CD4-positive, alpha-beta T cell (primary cell): ENCODE results near the gene HEATR3. TPM values are rescaled to one million over a fixed set of nuclear protein-coding genes. Genes with fewer than 3 reads are reported as not detected.

Experiments
- ATAC-seq: fragments of 200-7000 bp; cut with Tn5 transposase; one replicate; pipeline ENCODE4 v1.10.0; 2022; ENCODE audit warnings: mild to moderate bottlenecking; ENCODE audit not compliant: poor library complexity
- CTCF ChIA-PET: fragments of 350-600 bp; sonication (Branson Sonifier 250); formaldehyde crosslinking; loops from one replicate; lab custom pipeline; 2021; ENCODE audit warnings: antibody characterized with exemption, inconsistent platforms; lab: Charles Lee
- POLR2A ChIA-PET: fragments of 350-600 bp; sonication (Branson Sonifier 250); formaldehyde crosslinking; loops from one replicate; lab custom pipeline; 2021; ENCODE audit warnings: antibody characterized with exemption, inconsistent platforms; lab: Charles Lee
- DNase-seq, 14 experiments: peaks; one replicate each; pipeline ENCODE4 v3.0.0-alpha.2; 2013 to 2020; ENCODE audit warnings: mixed read lengths in 2 of 14
- H3K27ac ChIP-seq, 2 donors: one replicate each; pipeline versions ENCODE4 v1.5.1 to v1.7.0; 2013; ENCODE audit warnings: low read length in 2 of 2, low read depth in 1 of 2, mild to moderate bottlenecking in 1 of 2
- H3K27me3 ChIP-seq, 2 experiments: 1 replicate in 1 of 2; 2 replicates in 1 of 2; pipeline versions ENCODE4 v1.6.1 to v1.7.0; 2013; ENCODE audit warnings: low read length in 2 of 2, control low read depth in 1 of 2, mild to moderate bottlenecking in 1 of 2, moderate library complexity in 1 of 2; ENCODE audit not compliant: insufficient read depth in 2 of 2, control insufficient read depth in 1 of 2
- H3K36me3 ChIP-seq: one replicate; pipeline ENCODE4 v1.6.1; 2013; ENCODE audit warnings: low read length, control low read depth; ENCODE audit not compliant: insufficient read depth
- H3K4me1 ChIP-seq: one replicate; pipeline ENCODE4 v1.6.1; 2013; ENCODE audit warnings: low read length, control low read depth; ENCODE audit not compliant: insufficient read depth
- H3K4me3 ChIP-seq: one replicate; pipeline ENCODE4 v1.5.1; 2013; ENCODE audit warnings: mild to moderate bottlenecking, low read length, moderate library complexity
- H3K9me3 ChIP-seq, 2 experiments: 1 replicate in 1 of 2; 2 replicates in 1 of 2; pipeline versions ENCODE4 v1.6.1 to v1.7.0; 2013; ENCODE audit warnings: low read length in 2 of 2, mild to moderate bottlenecking in 2 of 2, control low read depth in 1 of 2, moderate library complexity in 1 of 2; ENCODE audit not compliant: control insufficient read depth in 1 of 2, insufficient read depth in 1 of 2
- H3K27ac Mint-ChIP-seq: one replicate; pipeline ENCODE4 v1.8.0; 2020; ENCODE audit warnings: mixed read lengths
- H3K27me3 Mint-ChIP-seq: one replicate; pipeline ENCODE4 v1.8.0; 2021; ENCODE audit warnings: mixed read lengths
- H3K36me3 Mint-ChIP-seq: one replicate; pipeline ENCODE4 v1.8.0; 2021; ENCODE audit warnings: low read depth, mixed read lengths
- H3K4me1 Mint-ChIP-seq: one replicate; pipeline ENCODE4 v1.8.0; 2021; ENCODE audit warnings: low read depth, mixed read lengths
- H3K4me3 Mint-ChIP-seq: one replicate; pipeline ENCODE4 v1.8.0; 2020; ENCODE audit warnings: mild to moderate bottlenecking, mixed read lengths
- H3K9me3 Mint-ChIP-seq: one replicate; pipeline ENCODE4 v1.8.0; 2020; ENCODE audit warnings: mixed read lengths
- CTCF ChIP-seq: fragments of 200-600 bp; IDR thresholded peaks from one replicate; pipeline ENCODE4 v1.8.0; 2022; ENCODE audit warnings: antibody characterized with exemption, mild to moderate bottlenecking
- intact Hi-C, 2 experiments: fragments of 100-400 bp; cut with DNase I in 1 of 2; cut with micrococcal nuclease in 1 of 2; formaldehyde crosslinking; loops; one replicate each; pipeline versions ENCODE4 v1.15.1 to v1.9.0; 2023 to 2025; cut with DNase I, micrococcal nuclease
- total RNA-seq, 174 experiments: library from RNA in 2 of 174; stranded (reverse) in 2 of 174; gene quantifications; one replicate each; pipeline ENCODE4 v1.2.3 and lab custom pipeline; 2021 to 2026

Gene HEATR3
- total RNA-seq, 2 experiments from 2014 or later, result 10.1 to 10.6 TPM

- Mint-ChIP-seq H3K4me1 (peaks cover 60% of the 10 kb centered on the region), H3K27ac (peak overlapping the region; percentile 80)
- intact Hi-C loops, result loop anchor here (1.0 to 10.0 kb wide), 7 partner anchors 85 to 739 kb away; partner anchors contain the start of genes BRD7 (in 1 of the 2), NKD1 (in 1 of the 2), TENT4B (in 1 of the 2) and ZNF423 (in 1 of the 2)
Observed at GRCh38 chr16:50067290-50067853, 1.6 kb downstream of the HEATR3 start.

GRCh38 chr16:50068550-50068949 lies 2.8 kb downstream of the HEATR3 start:
- Histone ChIP-seq H3K9me3 (no peaks in the 10 kb centered on the region), H3K27me3 (no peaks in the 10 kb centered on the region), H3K36me3 (peaks cover 43% of the 10 kb centered on the region), H3K4me3 (no peak overlapping the region), H3K27ac (no peak overlapping the region), H3K4me1 (peaks cover 25% of the 10 kb centered on the region)
- TF ChIP-seq CTCF, result no peak
- ChIA-PET CTCF (interaction anchor here (1.7 to 5.0 kb wide), 4 partner anchors 14 to 738 kb away, joined by 4 to 48 read pairs (median 6); partner anchors contain the start of gene CNEP1R1), POLR2A (interaction anchor here (1.5 kb wide), 1 partner anchor 142 kb away, joined by 5 read pairs; no protein-coding TSS in a partner anchor)
- H3K4me3 Mint-ChIP-seq, result peak overlapping the region; percentile 99
- H3K36me3 Mint-ChIP-seq, result peaks cover 54% of the 10 kb centered on the region
- ATAC-seq (no peak), DNase-seq (no peak)
- no peaks in the 10 kb centered on the region for H3K27me3 Mint-ChIP-seq
- H3K27ac Mint-ChIP-seq, result no peak overlapping the region
- peaks cover 68% of the 10 kb centered on the region for H3K4me1 Mint-ChIP-seq
- H3K9me3 Mint-ChIP-seq, result no peaks in the 10 kb centered on the region
- intact Hi-C loops, result loop anchor here in 1 of 2 experiments (5.0 to 10.0 kb wide), 4 partner anchors 144 to 476 kb away; partner anchors contain the start of genes BRD7, NKD1 and ZNF423

More at GRCh38 chr16:50067290-50067853, 1.6 kb downstream of the HEATR3 start:
- no peak overlapping the region for H3K4me3 ChIP-seq
- TF ChIP-seq CTCF, result peak; percentile 46
- ChIA-PET POLR2A (interaction anchor here (1.5 to 4.3 kb wide), 3 partner anchors 42 to 143 kb away, joined by 5 to 41 read pairs (median 17); partner anchors contain the start of genes CNEP1R1 and TENT4B), CTCF (interaction anchor here (0.6 to 5.0 kb wide), 11 partner anchors 10 to 739 kb away, joined by 3 to 48 read pairs (median 5); partner anchors contain the start of gene CNEP1R1)
- no peaks in the 10 kb centered on the region for H3K27me3 ChIP-seq
- peaks cover 25% of the 10 kb centered on the region for H3K4me1 ChIP-seq
- peaks cover 40% of the 10 kb centered on the region for H3K36me3 ChIP-seq
- no peaks in the 10 kb centered on the region for H3K9me3 ChIP-seq
- no peaks in the 10 kb centered on the region for H3K27me3 Mint-ChIP-seq
- DNase-seq (peak in 9 of 14 experiments; percentile 9 to 60 (median 25)), ATAC-seq (peak; percentile 44)
- H3K9me3 Mint-ChIP-seq, result no peaks in the 10 kb centered on the region
- no peak overlapping the region for H3K27ac ChIP-seq
- H3K4me3 Mint-ChIP-seq, result peak overlapping the region; percentile 99
- H3K36me3 Mint-ChIP-seq, result peaks cover 43% of the 10 kb centered on the region

- CTCF ChIA-PET, result interaction anchor here (1.3 kb wide), 1 partner anchor 44 kb away, joined by 4 read pairs; the partner anchor contains the start of gene CNEP1R1
- Histone ChIP-seq H3K27me3 (no peaks in the 10 kb centered on the region), H3K4me3 (no peak overlapping the region), H3K9me3 (no peaks in the 10 kb centered on the region), H3K27ac (no peak overlapping the region), H3K36me3 (peaks cover 43% of the 10 kb centered on the region), H3K4me1 (peaks cover 25% of the 10 kb centered on the region)
- intact Hi-C loops, result loop anchor here in 1 of 2 experiments (5.0 to 10.0 kb wide), 4 partner anchors 143 to 476 kb away; partner anchors contain the start of genes BRD7, NKD1 and ZNF423
- no peaks in the 10 kb centered on the region for H3K27me3 Mint-ChIP-seq
- peaks cover 69% of the 10 kb centered on the region for H3K4me1 Mint-ChIP-seq
- no peak for ATAC-seq
- no peak overlapping the region for H3K27ac Mint-ChIP-seq
- H3K4me3 Mint-ChIP-seq, result peak overlapping the region; percentile 59
- POLR2A ChIA-PET, result no interaction called here
- peaks cover 58% of the 10 kb centered on the region for H3K36me3 Mint-ChIP-seq
- TF ChIP-seq CTCF, result no peak
- no peak for DNase-seq
- H3K9me3 Mint-ChIP-seq, result no peaks in the 10 kb centered on the region
Observed at GRCh38 chr16:50069060-50069459, 3.3 kb downstream of the HEATR3 start.
